Activated CD4-positive, alpha-beta T cell treated with anti-CD3 and anti-CD28 coated beads, Interleukin-2, amount 50 U/mL, for 1 hour (primary cell): ENCODE measurements around the gene THSD7B.

Source experiments
- DNase-seq: peaks from one replicate; pipeline ENCODE4 v3.0.0-alpha.2; 2020

Gene THSD7B

DNA sequence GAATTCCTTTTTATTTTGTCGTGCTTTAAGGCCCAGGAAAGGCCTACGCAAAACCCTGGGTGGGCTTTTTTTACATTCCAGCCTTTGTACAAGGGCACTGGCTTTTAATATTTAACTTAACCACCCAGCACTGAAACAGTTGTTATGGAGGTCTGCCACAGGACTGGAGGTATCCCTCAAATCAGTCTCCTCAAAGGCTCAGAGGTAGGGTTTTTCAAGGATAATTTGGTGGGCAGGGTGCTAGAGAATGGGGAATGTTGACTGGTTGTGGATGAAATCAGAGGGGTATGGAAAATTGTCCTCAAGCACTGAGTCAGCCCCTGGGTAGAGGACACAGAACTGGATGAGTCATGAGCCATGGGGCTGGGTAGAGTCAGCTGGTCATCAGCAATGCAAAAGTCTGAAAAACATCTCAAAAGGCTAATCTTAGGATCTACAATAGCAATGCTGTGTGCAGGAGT, 443.1 kb downstream of the THSD7B start:
- DNase-seq = no peak

DNA sequence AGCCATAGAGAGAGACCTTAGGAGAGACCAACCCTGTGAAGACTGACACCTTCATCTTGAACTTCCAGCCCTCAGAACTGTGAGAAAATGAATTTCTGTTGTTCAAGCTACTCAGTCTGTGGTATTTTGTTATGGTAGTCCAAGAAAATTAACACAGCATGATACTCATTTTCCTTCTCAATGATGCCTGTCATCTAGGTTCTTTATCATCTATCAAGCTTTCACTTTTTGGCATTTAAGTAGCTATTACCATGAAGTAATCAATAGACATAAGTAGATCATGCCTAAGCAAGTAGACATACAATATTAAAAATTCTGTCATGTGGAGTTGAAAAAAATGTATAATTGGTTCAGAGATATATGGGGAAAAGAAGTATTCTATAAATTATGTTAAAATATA, 444.7 kb downstream of the THSD7B start:
- DNase-seq = no peak

DNA sequence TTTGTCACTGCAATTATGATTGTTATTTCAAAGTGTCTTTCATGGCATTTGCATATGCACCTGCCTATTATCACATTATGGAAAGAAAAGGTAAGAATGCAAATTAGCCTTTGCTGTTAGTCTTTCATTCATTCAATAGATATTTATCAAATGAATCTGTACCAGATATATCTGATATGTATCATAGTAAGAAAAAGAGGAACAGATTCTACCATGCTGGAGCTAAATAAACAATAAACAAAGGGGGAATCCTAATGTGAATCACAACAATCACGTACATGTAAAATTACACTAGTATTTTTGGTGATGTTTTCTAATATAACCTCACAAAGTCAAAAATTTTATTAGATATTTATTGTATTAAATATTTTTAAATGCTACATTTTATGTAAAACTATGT, 446.4 kb downstream of the THSD7B start:
- DNase-seq = no peak

DNA sequence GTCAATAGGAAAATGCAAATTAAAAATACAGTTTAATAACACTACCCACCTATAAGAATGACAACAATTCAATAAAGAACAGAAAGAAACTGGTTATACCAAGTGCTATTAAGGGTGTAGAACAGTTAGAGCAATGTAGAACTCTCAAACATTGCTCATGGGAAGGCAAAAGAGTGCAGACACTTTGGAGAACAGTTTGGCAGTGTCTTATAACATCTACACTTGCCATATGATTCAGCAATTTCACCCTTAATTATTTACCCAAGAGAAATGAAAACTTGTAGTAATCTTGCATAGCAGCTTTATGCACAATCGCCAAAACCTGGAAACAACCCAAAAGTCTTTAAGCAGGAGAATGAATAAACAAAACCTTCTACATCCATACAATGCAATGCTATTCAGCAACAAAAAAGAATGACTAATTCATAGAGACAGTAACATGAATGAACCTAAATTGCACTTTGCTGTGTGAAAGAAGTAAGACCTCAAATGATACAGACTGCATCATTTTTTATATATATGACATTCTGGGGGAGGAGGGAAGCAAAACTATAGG, 455.2 kb downstream of the THSD7B start:
- DNase-seq = no peak

DNA sequence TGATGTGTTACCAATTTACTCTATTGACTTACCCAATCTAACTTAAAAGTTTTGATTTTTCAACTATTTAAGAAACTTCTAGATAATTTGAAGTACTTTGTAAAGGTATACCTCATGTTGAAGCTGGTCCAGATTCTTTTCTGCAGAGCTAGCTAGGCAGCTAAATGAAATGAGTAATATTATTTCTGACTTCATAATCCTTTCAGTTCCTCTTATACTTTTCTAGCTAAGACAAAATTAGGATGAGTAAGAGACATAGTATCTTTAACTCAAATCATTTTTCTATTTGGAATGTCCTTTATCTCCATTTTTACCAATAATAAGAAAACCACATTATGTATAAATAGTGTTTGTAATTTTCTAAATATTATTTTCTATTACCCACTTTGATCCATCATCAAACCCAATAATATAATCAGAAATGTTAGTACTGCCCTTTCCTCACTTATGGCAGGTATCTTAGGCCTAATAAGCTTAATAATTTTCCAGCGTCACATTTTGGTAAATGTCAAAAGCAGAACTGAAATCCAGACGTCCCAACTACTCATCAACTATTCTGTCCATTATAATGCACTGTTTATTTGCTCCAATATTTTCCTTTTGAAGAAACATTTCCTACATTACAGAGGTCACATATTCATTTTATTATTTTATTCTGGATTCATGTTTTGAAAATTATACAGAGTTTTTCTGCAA, 456.6 kb downstream of the THSD7B start:
- DNase-seq = no peak

DNA sequence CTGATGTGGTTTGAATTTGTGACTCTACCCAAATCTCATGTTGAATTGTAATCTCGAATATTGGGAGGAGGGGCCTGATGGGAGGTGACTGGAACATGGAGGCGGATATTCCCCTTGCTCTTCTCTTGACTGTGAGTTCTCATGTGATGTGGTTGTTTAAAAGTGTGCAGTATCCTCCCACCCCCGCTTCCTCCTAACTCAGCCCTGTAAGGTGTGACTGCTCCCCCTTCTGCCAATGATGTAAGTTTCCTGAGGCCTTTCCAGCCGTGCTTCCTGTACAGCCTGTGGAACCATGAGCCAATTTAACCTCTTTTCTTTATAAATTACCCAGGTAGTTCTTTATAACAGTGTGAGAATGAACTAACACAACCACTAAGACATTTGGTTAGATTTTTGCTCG, 458.4 kb downstream of the THSD7B start:
- DNase-seq = no peak

DNA sequence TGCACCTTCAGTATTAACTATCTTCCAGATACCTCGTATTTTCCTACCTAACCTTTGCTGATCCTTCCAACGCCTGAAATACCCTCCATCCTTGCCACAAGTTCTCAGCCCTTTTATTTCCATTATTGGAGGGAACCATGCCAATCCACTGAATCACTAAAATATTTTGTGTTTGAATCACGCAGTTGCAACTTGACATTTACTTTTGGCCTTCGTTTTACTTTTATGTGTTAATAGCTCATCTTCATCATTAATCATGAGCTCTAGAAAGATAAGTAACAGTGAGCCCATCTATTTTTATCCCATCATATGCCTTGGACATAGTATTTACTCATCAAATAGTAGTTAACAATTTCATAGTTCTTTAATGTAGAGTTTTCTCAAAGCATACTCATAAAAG, 463.2 kb downstream of the THSD7B start:
- DNase-seq = no peak

DNA sequence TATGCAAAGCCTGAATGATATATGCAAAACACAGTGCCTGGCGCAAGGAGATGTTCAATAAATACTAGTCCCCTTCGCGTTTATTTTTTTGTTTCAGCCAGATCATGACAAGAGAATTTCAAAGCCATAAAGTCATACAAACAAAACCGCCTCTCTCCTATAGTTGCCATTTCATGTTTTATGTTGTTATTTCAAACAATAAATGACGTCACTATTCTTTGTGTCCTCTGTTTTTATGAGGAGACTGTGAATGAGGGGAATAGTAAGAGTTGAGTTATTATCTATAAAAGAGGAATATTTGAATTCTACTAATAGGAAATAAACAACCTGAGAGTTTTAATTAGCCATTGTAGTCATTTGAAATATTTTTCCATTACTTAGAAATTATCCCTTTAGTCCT, 464.5 kb downstream of the THSD7B start:
- no peak for DNase-seq

DNA sequence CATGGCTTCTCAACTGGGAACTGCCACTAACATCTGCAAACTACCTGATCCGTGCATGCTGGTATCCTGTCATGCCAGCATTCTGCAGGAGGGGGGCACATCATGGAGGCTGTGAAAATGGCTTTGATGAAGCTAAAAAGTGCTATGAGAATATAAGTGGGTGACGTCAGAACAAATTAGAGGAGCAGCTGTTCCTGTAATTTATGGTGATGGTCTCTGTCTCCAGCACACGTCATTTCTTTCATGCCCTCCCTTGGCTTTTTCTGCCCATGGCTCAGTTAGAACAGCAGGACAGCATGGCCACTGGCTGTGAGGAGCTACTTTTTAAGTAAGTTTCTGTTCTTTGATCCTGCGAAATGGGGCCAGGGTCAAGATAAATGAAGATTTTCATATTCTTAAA, 466.3 kb downstream of the THSD7B start:
- no peak for DNase-seq

DNA sequence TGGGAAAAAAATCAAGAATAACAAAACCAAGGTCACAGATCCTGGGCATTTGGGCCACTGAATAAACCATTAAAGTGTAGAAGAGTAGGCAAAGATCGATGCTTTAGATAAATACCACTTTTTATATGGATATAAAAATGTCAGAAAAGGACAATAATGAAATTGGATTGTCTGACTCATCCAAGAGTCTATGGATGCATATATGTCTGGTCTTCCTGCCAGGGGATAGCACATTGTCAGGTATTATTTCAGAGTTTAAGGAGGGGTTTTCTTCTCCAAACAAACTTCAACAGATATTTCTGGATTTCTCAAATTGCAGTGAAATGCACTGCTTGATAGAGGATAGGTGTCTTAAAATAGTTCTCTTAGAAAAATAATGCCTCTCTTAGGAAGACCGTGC, 466.7 kb downstream of the THSD7B start:
- no peak for DNase-seq

DNA sequence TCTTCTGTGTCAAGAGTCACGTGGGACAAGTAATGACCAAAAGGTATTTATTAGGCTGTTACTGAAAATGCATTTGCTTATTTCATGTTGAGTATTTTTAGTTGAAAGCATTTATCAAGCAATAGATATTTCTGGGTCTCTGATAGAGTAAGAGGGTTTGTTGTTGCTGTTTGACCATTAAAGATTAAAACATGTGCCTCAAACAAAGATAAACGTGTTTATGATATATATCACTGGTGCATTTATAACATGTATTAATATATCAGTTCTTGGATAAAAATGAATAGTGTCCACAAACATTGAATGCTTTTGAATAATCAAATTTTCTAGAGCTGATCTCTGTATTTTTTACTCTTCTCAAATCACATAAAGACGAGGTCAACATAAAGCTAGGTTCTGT, 467.7 kb downstream of the THSD7B start:
- no peak for DNase-seq

DNA sequence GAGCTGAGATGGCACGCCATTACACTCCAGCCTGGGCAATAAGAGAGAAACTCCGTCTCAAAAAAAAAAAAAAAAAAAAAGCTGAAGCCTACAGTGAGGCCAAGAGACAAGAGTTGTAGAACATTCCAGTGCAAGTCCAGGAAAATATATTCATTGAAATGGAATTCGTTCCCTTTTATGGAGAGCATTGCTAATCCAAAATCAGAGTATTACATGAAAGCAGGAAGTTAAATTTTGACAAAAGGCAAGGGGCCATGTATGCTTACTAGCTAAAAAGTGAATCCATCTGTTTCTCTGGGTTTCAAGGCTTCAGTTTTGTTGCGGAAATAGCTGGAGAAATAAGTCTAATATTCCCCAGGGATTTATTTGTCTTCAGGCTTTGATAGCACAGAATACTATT, 471.7 kb downstream of the THSD7B start:
- no peak for DNase-seq

DNA sequence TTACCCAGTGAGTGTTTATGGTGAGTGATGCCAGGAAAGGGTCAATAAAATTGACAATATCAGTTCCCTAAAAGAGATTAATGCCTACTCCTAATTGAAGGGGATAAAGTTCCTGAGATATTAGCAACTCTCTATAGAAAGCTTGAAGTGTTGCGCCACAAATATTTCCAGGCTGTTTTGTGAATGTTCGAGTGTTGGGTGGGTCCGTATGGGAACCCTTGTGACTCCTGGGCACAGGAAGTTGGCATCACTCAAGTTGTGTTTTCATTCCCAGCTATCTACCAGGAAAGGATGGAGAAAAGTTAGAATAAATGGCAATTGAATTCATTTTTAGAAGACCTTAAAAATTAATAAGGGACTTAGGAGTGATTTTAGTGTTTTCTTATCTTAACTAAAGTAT, 472.7 kb downstream of the THSD7B start:
- DNase-seq = no peak

DNA sequence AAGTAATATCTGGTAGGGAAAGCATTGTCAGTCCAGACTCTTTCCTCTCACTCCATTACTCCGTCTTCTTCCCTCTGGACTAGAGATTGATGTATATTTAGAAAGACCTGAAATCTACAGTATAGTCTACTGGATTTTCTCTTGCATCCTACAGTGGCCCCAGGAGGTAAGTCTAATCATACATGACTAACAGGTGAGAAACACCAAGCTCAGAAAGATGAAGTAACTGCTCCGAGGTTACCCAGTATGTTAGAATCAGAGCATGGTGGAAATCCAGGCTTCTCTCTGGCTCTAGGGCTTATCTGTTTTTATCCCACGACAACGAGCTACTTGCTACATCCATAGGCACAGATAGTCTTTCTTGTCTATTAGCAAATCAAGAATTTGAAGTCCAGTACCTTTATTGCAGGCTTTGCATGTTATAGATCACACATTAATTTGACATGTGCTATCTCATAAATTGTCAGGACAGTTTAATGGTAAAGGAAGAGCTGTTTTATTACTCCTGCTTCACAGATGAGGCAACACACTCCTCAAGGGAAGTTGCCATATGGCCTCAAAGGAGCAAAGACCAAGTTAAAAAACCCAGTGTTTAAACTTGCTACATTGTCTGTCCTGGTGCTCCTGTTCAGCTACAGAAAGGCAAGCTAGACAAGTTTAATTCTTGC, 484.3 kb downstream of the THSD7B start:
- DNase-seq = no peak

DNA sequence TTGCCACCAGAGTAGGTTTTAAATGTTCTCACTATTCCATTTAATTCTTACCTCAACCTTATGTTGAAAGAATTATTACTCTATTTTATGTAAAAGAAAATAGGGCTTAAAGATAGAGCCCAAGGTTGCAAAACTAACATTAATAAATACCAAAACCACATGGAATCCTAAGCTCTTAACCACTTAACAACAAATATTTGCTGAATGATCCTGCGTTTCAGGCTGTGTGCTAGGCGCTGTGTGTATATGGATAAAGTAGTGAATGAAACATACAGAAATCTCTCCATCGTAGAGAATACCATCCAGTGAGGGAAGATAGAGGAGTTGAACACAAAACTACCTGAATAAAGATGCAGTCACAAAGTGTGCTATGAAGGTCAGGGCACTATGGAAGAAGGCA, 485.1 kb downstream of the THSD7B start:
- DNase-seq = no peak

DNA sequence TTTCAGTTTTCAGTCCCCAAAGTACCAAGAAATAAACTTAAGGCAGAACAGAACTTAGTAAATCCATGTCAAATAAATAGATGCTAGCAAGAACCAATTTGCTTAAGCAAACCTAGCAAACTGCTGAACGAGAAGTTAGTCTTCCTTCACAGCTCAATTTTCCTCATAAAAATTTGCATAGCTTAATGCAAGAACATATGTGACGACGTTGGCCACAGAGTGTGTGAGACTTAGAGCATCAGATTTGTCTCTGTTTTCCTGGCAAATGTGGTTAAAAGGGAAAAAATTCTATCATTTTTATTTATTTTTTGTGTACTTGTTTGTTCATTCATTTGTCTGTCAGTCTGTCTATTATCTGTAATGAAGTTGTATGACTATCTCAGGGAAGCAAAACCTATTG, 485.7 kb downstream of the THSD7B start:
- no peak for DNase-seq

DNA sequence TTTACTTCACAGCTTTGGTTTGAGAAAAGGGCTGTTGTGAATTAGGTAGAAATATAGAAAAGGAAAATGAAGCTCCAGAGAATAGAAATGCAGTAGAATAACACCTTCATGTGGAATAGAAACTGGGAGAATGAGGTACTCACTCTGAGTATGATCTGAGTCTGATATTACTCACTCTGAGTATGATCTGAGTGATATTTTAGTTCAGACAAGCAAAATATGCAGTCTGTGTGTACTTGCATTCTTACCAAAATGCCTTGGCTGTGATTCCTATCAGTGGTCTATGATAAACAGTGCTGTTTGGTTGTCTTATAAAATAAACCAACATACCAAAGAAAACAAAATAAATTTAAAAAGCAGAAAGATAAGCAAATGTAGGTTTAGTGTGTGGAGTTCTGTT, 487.6 kb downstream of the THSD7B start:
- DNase-seq = no peak

DNA sequence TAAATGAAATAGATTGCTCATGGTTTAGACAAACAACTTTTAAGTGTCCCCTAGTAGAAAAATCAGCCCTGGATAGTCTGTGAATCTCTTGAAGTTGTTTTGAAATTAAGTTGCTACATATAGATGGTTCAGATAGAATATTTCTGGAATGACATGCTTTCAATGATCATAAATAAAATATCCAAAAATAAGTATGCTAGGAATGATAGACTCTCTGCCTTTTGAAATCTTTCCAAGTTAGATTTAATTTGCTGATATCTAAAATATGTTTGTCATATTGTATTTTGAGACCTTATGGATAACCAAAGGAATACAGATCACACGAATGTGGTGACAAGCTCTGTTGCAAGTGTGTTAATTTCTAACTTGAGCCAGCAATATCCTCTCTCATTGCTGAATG, 488.7 kb downstream of the THSD7B start:
- DNase-seq = no peak

DNA sequence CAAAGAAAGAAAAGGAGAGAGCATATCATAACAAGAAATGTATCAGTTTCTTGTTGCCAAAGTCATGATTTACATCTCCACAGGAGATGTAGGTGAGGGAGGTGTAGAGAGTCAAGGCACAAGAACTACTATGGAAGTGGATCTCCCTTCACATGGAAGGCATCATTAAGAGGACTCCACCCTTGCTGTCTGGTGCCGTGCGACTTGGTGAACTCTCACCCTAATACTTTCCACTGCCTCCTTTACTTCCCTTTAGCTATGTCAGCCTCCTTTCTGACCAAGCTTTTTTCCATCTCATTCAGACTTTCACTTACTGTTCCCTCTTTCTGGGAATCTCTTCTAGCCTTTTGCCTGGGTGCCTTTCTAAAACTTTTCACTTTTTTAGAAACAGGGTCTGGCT, 490.0 kb downstream of the THSD7B start:
- DNase-seq = no peak

DNA sequence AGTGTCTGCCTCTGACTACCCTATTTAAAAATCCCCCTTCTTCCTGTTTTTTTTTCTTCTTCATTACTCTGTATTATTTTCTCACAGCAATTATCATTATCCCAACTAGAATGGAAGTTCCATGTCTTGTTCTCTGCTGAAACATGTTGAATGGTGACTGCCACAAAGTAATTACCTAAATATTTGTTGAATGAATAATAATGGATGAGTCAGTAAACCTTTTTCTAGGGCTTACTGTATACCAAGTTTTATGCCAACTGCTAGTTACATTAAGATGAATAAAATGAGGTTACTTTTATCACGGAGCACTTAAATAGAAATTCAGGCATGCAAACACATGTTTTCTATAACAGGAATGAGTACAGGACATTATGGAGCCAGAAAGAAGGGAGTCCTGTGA, 490.6 kb downstream of the THSD7B start:
- no peak for DNase-seq

DNA sequence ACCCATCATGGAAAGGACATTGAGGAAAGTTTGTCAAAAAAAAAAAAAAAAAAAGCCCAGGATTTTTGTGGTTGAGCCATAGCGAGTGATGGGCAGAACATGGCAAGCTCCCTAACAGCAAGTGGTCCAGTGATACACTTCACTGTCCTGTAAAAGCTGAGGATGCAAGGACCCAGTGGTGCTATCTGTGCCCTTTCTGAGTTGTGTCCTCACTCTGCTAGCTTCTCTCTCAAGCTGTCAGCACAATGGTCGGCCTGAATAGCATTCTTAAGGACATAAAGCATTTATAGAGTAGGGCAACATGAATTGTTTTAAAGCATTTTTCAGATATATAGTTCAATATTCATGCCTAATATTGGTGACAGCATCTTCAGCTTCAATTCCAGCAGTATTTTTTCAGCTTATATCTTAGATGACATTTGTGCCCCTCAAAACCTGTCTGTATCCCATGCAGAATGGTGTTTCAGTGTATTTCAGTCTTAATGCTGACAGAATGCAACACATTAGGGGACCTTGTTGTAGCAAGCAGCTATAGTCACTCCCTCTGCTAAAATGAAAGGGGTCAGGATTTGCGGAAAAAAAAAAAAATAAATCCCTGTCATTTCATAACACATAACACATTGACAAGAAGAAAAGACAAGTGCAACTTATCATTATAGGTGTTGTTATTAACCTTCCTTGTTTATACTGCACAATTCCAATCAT, 496.7 kb downstream of the THSD7B start:
- DNase-seq = no peak

DNA sequence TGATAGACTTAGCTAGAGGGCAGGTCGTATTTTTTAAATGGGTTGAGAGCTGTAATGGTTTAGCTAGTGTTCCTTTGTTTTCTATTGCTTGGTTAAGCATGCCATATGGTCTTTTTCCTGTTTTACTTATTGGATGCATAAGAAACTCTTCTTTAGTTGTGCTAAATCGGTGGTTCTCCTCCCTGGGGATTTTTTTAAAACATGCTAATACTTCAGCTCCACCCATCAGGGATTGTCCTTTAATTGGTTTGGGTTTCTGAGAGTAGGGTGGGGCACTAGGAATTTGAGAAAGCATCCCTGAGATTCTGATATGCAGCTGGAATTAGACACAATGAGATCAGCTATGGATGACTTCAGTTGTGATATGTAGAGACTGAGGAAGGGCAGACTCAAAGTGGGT, 497.2 kb downstream of the THSD7B start:
- DNase-seq = no peak

DNA sequence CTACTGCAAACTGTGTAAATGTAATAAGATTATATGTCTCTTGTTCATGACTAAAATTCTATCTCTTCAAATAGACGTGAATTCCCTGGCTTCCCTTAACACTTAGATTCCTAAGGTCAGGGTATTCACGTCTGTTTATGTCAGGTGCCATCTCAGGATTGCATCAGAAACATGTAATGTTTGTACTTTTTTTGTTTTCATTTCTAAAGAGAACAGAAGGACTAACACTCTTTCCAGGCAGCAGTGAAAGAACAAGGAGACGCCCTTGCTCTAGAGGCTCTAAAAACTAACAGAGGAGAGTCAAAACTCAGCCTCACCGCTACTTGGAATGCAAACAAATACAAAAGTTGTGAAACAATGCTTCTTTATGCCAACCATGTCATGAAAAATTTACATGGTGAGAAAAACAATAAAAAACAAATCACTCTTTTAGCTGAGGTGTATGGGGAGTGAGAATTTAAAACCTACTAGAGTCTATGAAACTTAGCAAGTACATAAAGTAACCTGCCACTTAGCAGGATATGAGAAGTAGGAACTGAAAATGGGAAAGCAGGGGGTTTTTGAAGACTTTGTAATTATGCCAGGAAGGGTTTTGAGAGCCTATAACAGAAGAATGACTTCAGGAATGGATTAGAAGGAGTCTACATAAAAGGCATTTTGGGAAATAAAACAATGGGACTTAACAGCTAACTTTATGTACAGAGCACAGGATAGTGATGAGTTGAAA, 522.7 kb downstream of the THSD7B start:
- DNase-seq = no peak
